ENCODE measurements around the gene DNAH9.

Gene DNAH9

GRCh38 chr17:11996722-11997146 is 398.5 kb downstream of the DNAH9 start:
- Histone ChIP-seq H3K4me2 (ENCODE audit: insufficient read depth, low read length) (peak overlapping the region; percentile 75), H3K27me3 (ENCODE audit: insufficient read depth, low read length, poor library complexity) (no peaks in the 10 kb centered on the region), H2AFZ (ENCODE audit: low read depth, low read length) (peak overlapping the region; percentile 91), H3K27ac (ENCODE audit: low read length) (peak overlapping the region; percentile 82), H3K36me3 (ENCODE audit: insufficient read depth, low read length) (peaks cover 12% of the 10 kb centered on the region), H3K9me3 (ENCODE audit: insufficient read depth, low read length, severe bottlenecking) (no peaks in the 10 kb centered on the region), H3K79me2 (ENCODE audit: insufficient read depth, low read length) (peaks cover 19% of the 10 kb centered on the region), H3K4me3 (ENCODE audit: low read depth in 1 of 2, low read length in 2 of 2) (peak overlapping the region; percentile 64 to 92), H3K4me1 (ENCODE audit: insufficient read depth, low read length) (peaks cover 21% of the 10 kb centered on the region), H4K20me1 (ENCODE audit: insufficient read depth, low read length) (no peaks in the 10 kb centered on the region), H3K9ac (ENCODE audit: low read depth, low read length) (peak overlapping the region; percentile 89)
- DNase-seq, result peak; percentile 59
- peak; percentile 45 for ATAC-seq (ENCODE audit: insufficient read depth, low read depth)
- no peak for TF ChIP-seq EZH2 (IDR thresholded peaks at IDR 0.05; ENCODE audit: borderline replicate concordance, low read depth, low read length, severe bottlenecking)
- TF ChIP-seq CTCF (IDR thresholded peaks at IDR 0.05; ENCODE audit: borderline replicate concordance, extremely low read depth, low read length, poor library complexity, severe bottlenecking), result no peak

DNA sequence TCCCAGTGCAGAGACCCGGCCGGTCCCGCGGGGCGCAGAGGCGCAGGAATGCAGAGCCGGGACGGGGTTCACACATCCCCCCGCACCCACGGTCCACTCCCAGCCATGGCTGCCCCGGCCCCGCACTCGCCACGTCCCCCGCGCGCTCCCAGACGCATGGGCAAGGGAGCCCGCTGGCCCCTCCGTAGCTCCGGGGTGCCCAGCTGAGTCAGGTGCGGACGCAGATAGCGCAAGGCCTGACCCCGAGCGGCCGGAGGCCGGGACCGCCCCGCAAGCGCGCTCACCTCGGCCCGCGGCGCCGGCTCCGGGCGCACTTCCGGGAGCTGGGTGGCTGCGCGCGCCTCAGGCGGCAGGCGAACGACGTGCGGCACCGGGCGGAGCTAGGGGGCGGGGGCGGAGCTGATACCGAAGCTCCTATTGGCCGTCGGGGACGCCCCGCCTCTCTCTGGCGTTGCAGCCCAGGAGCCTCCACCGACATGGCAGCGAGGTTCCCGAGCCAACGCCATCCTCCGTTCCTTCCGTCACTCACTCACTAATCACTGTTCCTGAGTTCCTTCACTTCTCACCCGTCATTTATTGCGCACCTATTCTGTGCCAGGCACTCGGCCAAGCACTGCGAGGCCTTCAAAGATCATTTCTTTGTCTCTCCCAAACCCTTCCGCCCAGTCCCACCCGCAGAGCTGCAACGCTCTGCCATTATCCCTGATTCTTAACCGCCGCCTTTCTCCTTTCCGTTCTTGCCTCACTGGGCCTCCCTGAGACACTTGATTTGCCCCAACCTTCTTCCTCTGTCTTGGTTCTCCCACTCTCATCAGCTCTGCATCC is 399.1 kb downstream of the DNAH9 start, which contains the start of gene ZNF18:
Gene ZNF18, minus strand, starts transcription at position 329 of the 825 bp plus-strand sequence. CDS start 4,646 bp downstream, outside the sequence.
- Histone ChIP-seq H4K20me1 (ENCODE audit: insufficient read depth, low read length) (no peaks in the 10 kb centered on the region), H3K4me2 (ENCODE audit: insufficient read depth, low read length) (peak within 1 kb of the TSS; percentile 75), H3K36me3 (ENCODE audit: insufficient read depth, low read length) (peaks cover 6% of the 10 kb centered on the region), H3K9ac (ENCODE audit: low read depth, low read length) (peak within 1 kb of the TSS; percentile 89), H3K4me1 (ENCODE audit: insufficient read depth, low read length) (peaks cover 21% of the 10 kb centered on the region), H2AFZ (ENCODE audit: low read depth, low read length) (peak within 1 kb of the TSS; percentile 98), H3K9me3 (ENCODE audit: insufficient read depth, low read length, severe bottlenecking) (no peaks in the 10 kb centered on the region), H3K79me2 (ENCODE audit: insufficient read depth, low read length) (peaks cover 19% of the 10 kb centered on the region), H3K4me3 (ENCODE audit: low read depth in 1 of 2, low read length in 2 of 2) (peak within 1 kb of the TSS; percentile 64 to 92), H3K27me3 (ENCODE audit: insufficient read depth, low read length, poor library complexity) (no peaks in the 10 kb centered on the region), H3K27ac (ENCODE audit: low read length) (peak within 1 kb of the TSS; percentile 82)
- peak; percentile 95 for DNase-seq
- peak; percentile 98 for ATAC-seq (ENCODE audit: insufficient read depth, low read depth)
- TF ChIP-seq EZH2 (IDR thresholded peaks at IDR 0.05; ENCODE audit: borderline replicate concordance, low read depth, low read length, severe bottlenecking), result no peak
- no peak for TF ChIP-seq CTCF (IDR thresholded peaks at IDR 0.05; ENCODE audit: borderline replicate concordance, extremely low read depth, low read length, poor library complexity, severe bottlenecking)

- Histone ChIP-seq H3K79me2 (ENCODE audit: insufficient read depth, low read length) (peaks cover 19% of the 10 kb centered on the region), H2AFZ (ENCODE audit: low read depth, low read length) (peak overlapping the region; percentile 98), H3K4me3 (ENCODE audit: low read depth in 1 of 2, low read length in 2 of 2) (peak overlapping the region; percentile 25 to 92; a peak in 3 of 4 replicates), H3K9ac (ENCODE audit: low read depth, low read length) (peak overlapping the region; percentile 89), H3K27ac (ENCODE audit: low read length) (peak overlapping the region; percentile 77), H3K27me3 (ENCODE audit: insufficient read depth, low read length, poor library complexity) (no peaks in the 10 kb centered on the region), H3K9me3 (ENCODE audit: insufficient read depth, low read length, severe bottlenecking) (no peaks in the 10 kb centered on the region), H4K20me1 (ENCODE audit: insufficient read depth, low read length) (no peaks in the 10 kb centered on the region), H3K4me2 (ENCODE audit: insufficient read depth, low read length) (peak overlapping the region; percentile 75), H3K4me1 (ENCODE audit: insufficient read depth, low read length) (peaks cover 21% of the 10 kb centered on the region), H3K36me3 (ENCODE audit: insufficient read depth, low read length) (peaks cover under 1% of the 10 kb centered on the region)
- DNase-seq (no peak), ATAC-seq (ENCODE audit: insufficient read depth, low read depth) (no peak)
- TF ChIP-seq CTCF (IDR thresholded peaks at IDR 0.05; ENCODE audit: borderline replicate concordance, extremely low read depth, low read length, poor library complexity, severe bottlenecking) (no peak), EZH2 (IDR thresholded peaks at IDR 0.05; ENCODE audit: borderline replicate concordance, low read depth, low read length, severe bottlenecking) (no peak)
These were observed 399.6 kb downstream of the DNAH9 start for GRCh38 chr17:11997972-11998233.

All from DND-41 (cell line).